Measurements from ENCODE around the gene ENDOU.
A peak's percentile ranks its signal among the peaks of the same experiment; 100 is the strongest.

Gene ENDOU

GRCh38 chr12:47715393-47715876 lies 9.9 kb downstream of the ENDOU start:
- H3K4me3 ChIP-seq (ENCODE audit: low read depth, low read length): peak overlapping the region; percentile 9

DNA sequence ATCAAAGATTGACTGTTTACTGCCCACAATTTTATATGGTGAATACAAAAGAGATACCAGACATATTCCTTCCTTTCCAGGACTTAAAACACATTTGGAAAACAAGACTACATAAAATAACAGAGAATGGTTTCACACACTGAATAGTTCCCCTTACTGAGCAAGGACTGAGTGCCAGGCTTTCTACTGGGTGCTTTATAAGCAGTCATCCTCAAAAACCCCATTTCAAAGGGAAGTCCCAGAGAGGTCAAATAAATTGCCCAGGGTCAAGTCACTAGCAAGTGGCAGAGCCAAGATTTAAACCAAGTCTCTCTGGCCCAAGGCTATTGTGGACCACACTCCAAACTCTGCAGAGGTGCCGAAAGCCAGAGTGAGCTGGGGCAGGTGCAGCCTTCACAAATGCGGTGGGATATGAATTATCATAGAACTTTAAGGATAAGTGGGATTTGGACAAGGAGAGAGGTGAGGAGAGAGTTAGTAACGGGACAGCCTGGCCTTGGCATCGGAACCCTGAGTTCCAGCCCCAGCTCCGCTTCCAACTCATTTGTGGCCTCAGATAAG lies 10.4 kb downstream of the ENDOU start:
- DNase-seq (ENCODE audit: low read depth): no peak
- H3K4me3 ChIP-seq (ENCODE audit: low read depth, low read length): no peak overlapping the region
- 0 out of 2 replicates have a peak, but pooled peaks have one; percentile 4 for TF ChIP-seq CTCF (IDR thresholded peaks at IDR 0.05; ENCODE audit: control insufficient read depth, extremely low read depth, insufficient read depth)

More at GRCh38 chr12:47715393-47715876, 9.9 kb downstream of the ENDOU start:
- TF ChIP-seq CTCF (IDR thresholded peaks at IDR 0.05; ENCODE audit: control insufficient read depth, extremely low read depth, insufficient read depth): peak; percentile 83
- peak; percentile 87 for DNase-seq (ENCODE audit: low read depth)

GRCh38 chr12:47712171-47712570 lies 13.1 kb downstream of the ENDOU start:
- no peak overlapping the region for H3K4me3 ChIP-seq (ENCODE audit: low read depth, low read length)
- TF ChIP-seq CTCF (IDR thresholded peaks at IDR 0.05; ENCODE audit: control insufficient read depth, extremely low read depth, insufficient read depth): no peak
- DNase-seq (ENCODE audit: low read depth): no peak

GRCh38 chr12:47711448-47711847 lies 13.8 kb downstream of the ENDOU start:
- no peak for TF ChIP-seq CTCF (IDR thresholded peaks at IDR 0.05; ENCODE audit: control insufficient read depth, extremely low read depth, insufficient read depth)
- DNase-seq (ENCODE audit: low read depth): no peak

GRCh38 chr12:47710278-47710677 lies 15.0 kb downstream of the ENDOU start:
- no peak overlapping the region for H3K4me3 ChIP-seq (ENCODE audit: low read depth, low read length)
- DNase-seq (ENCODE audit: low read depth): no peak
- no peak for TF ChIP-seq CTCF (IDR thresholded peaks at IDR 0.05; ENCODE audit: control insufficient read depth, extremely low read depth, insufficient read depth)

More at GRCh38 chr12:47711448-47711847, 13.8 kb downstream of the ENDOU start:
- H3K4me3 ChIP-seq (ENCODE audit: low read depth, low read length): no peak overlapping the region

GRCh38 chr12:47709671-47710070 lies 15.6 kb downstream of the ENDOU start:
- no peak for DNase-seq (ENCODE audit: low read depth)
- no peak overlapping the region for H3K4me3 ChIP-seq (ENCODE audit: low read depth, low read length)
- TF ChIP-seq CTCF (IDR thresholded peaks at IDR 0.05; ENCODE audit: control insufficient read depth, extremely low read depth, insufficient read depth): no peak

GRCh38 chr12:47709237-47709636 lies 16.1 kb downstream of the ENDOU start:
- TF ChIP-seq CTCF (IDR thresholded peaks at IDR 0.05; ENCODE audit: control insufficient read depth, extremely low read depth, insufficient read depth): no peak
- no peak for DNase-seq (ENCODE audit: low read depth)
- no peak overlapping the region for H3K4me3 ChIP-seq (ENCODE audit: low read depth, low read length)
